ENCODE measurements around the gene S100A11. TPM values are rescaled to one million over a fixed set of nuclear protein-coding genes. Genes with fewer than 3 reads are reported as not detected.

Gene S100A11
- total and polyA plus RNA-seq, 9 donors = 97.6 to 303 (median 191) TPM

DNA sequence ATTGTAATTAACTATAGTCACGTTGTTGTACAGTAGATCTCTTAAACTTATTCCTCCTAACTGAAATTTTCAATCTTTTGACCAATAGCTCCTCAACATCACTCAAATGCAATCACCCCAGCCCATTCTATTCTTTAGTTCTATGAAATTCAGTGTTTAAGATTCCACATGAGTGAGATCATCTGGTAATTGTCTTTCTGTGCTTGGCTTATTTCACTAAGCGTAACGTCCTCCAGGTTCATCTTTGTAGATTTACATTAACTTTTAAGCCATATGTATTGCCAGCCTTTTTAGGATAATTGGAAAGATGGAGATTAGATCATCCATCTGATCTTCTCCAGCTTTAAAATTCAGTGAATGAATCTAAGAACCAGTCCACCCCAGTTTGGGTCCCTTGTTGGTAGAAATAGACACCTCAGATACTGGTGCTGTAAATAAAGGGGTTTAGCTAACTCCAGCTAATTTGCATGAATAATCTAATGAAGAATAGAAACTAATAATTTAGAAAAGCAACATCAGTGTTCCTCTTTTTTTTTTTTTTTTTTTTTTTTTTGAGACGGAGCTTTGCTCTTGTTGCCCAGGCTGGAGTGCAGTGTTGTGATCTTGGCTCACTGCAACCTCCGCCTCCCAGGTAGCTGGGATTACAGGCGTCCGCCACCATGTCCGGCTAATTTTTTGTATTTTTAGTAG, 50.2 kb downstream of the S100A11 start:
- no peak overlapping the region for H3K27ac ChIP-seq (ENCODE audit: low read length)
- no peak overlapping the region for H3K4me3 ChIP-seq (ENCODE audit: low read length)
- H3K27me3 ChIP-seq (ENCODE audit: control insufficient read depth, insufficient read depth, low read length) = no peaks in the 10 kb centered on the region
- no CpG with 5 or more reads among the region's 8 CpGs for WGBS (ENCODE audit: insufficient coverage)
- H3K9me3 ChIP-seq (replicated peaks; ENCODE audit: control insufficient read depth, low read depth, low read length) = no peaks in the 10 kb centered on the region
- H3K36me3 ChIP-seq (ENCODE audit: control insufficient read depth, insufficient read depth, low read length) = peaks cover 34% of the 10 kb centered on the region
- peaks cover 24% of the 10 kb centered on the region for H3K4me1 ChIP-seq (ENCODE audit: control insufficient read depth, insufficient read depth, low read length)
- DNase-seq = no peak

DNA sequence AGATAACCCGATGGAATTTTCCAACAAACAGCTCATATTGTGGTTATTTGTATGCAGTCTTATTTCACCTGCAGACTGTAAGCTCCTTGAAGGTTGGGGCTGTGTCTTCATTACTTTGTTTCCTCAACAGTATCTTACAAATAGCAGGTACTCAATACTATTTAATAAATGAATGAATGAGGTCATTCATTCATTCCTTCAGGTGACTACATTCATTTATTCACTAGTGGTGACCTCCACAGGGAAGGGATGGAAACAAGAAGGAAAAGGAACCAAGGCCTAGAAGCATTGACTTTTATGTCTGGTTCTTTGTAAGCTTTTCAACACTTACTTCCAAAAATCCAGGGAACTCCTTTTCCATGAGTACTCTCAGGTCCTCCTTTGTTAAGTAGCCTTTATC, 51.0 kb downstream of the S100A11 start:
- H3K36me3 ChIP-seq (ENCODE audit: control insufficient read depth, insufficient read depth, low read length) = peaks cover 40% of the 10 kb centered on the region

DNA sequence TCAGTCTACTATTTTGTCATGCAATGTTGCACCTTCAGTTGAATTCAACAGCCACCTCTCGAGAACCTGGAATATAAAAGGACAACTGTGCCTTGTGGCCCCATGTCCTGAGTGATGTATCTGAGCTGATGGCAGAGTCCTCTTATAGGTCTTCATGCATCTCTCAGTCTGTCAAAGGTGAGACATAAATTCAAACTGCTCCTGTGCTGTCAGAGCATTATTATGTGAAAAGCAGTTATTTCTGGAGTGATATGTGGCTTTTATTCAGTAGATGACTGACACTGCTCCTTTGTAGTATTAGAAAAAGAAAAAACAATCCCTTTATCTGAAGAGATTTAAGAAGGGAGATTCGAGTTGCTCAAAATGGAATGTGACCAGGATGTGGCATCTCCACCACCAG, 51.5 kb downstream of the S100A11 start:
- H3K9me3 ChIP-seq (replicated peaks; ENCODE audit: control insufficient read depth, low read depth, low read length) = no peaks in the 10 kb centered on the region
- no peak overlapping the region for H3K4me3 ChIP-seq (ENCODE audit: low read length)
- peaks cover 23% of the 10 kb centered on the region for H3K4me1 ChIP-seq (ENCODE audit: control insufficient read depth, insufficient read depth, low read length)
- no peak for DNase-seq
- H3K27me3 ChIP-seq (ENCODE audit: control insufficient read depth, insufficient read depth, low read length) = no peaks in the 10 kb centered on the region
- WGBS (ENCODE audit: insufficient coverage) = no CpG with 5 or more reads among the region's 2 CpGs
- H3K36me3 ChIP-seq (ENCODE audit: control insufficient read depth, insufficient read depth, low read length) = peaks cover 40% of the 10 kb centered on the region
- no peak overlapping the region for H3K27ac ChIP-seq (ENCODE audit: low read length)

More for the DNA sequence above, 51.0 kb downstream of the S100A11 start:
- H3K4me3 ChIP-seq (ENCODE audit: low read length) = no peak overlapping the region
- no peaks in the 10 kb centered on the region for H3K27me3 ChIP-seq (ENCODE audit: control insufficient read depth, insufficient read depth, low read length)
- no CpG with 5 or more reads among the region's 1 CpG for WGBS (ENCODE audit: insufficient coverage)
- H3K4me1 ChIP-seq (ENCODE audit: control insufficient read depth, insufficient read depth, low read length) = peaks cover 24% of the 10 kb centered on the region
- no peak overlapping the region for H3K27ac ChIP-seq (ENCODE audit: low read length)
- no peak for DNase-seq
- H3K9me3 ChIP-seq (replicated peaks; ENCODE audit: control insufficient read depth, low read depth, low read length) = no peaks in the 10 kb centered on the region

DNA sequence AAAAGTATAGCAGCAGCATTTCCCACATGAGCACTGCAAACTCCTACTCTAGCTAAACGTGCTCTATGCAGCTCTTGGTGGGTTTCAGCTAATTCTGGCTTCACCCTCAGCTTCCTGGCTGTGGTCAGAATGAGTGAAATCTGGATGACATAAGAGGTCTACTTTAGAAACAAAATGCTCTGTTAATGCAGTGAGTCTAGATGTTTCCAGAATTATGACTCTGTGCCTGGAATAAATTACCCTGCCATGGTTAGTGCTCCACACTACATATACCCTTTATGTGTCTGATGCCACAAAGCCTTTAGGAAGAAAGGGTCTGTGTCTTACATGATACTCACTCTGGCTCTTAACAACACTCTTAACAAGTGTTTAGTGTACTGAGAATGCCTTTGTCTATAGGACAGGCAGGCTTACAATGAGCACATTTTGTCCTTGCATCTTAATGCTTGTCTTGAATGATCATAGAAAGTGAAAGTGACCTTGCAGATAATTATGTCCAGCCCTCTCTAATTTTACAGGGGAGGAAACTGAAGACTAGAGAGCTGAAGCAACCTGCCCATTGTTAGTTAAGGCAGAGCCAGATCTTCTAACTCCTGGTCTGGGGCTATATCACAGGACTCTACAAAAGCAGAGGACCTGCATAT, 52.4 kb downstream of the S100A11 start:
- H3K27me3 ChIP-seq (ENCODE audit: control insufficient read depth, insufficient read depth, low read length) = no peaks in the 10 kb centered on the region
- H3K27ac ChIP-seq (ENCODE audit: low read length) = no peak overlapping the region
- H3K36me3 ChIP-seq (ENCODE audit: control insufficient read depth, insufficient read depth, low read length) = peaks cover 40% of the 10 kb centered on the region
- H3K9me3 ChIP-seq (replicated peaks; ENCODE audit: control insufficient read depth, low read depth, low read length) = no peaks in the 10 kb centered on the region
- peaks cover 17% of the 10 kb centered on the region for H3K4me1 ChIP-seq (ENCODE audit: control insufficient read depth, insufficient read depth, low read length)
- WGBS (ENCODE audit: insufficient coverage) = no CpG with 5 or more reads among the region's 1 CpG
- DNase-seq = no peak
- no peak overlapping the region for H3K4me3 ChIP-seq (ENCODE audit: low read length)

Other genes starting within 250 kb of the S100A11 start
- gene TDRKH, start 246.5 kb downstream of the S100A11 start, total RNA-seq = 3.1 TPM
- gene TDRKH, start 246.5 kb downstream of the S100A11 start, polyA plus RNA-seq (ENCODE audit: insufficient read depth in 1 of 8, insufficient read length in 8 of 8, low replicate concordance in 1 of 8) = 1 to 10 TPM; 3.4 to 3.9 (median 3.6) TPM
- 0.22 TPM for gene LINGO4, start 231.6 kb downstream of the S100A11 start, total RNA-seq
- under 1 TPM; 0.09 to 0.42 (median 0.25) TPM for gene LINGO4, start 231.6 kb downstream of the S100A11 start, polyA plus RNA-seq (ENCODE audit: insufficient read depth in 1 of 8, insufficient read length in 8 of 8, low replicate concordance in 1 of 8)
- gene RORC, start 205.2 kb downstream of the S100A11 start, total RNA-seq = 8.6 TPM
- gene RORC, start 205.2 kb downstream of the S100A11 start, polyA plus RNA-seq (ENCODE audit: insufficient read depth in 1 of 8, insufficient read length in 8 of 8, low replicate concordance in 1 of 8) = 1 to 10 TPM; 2.5 to 8.8 (median 6.6) TPM
- not detected for gene C2CD4D, start 197.2 kb downstream of the S100A11 start, total RNA-seq
- gene C2CD4D, start 197.2 kb downstream of the S100A11 start, polyA plus RNA-seq (ENCODE audit: insufficient read depth in 1 of 8, insufficient read length in 8 of 8, low replicate concordance in 1 of 8) = under 1 TPM in 7 of 8 donors, not detected in 1; 0.07 to 0.27 (median 0.18) TPM
- gene THEM5, start 183.3 kb downstream of the S100A11 start, total RNA-seq = not detected
- 1 to 10 TPM in 1 of 8 donors, under 1 TPM in 7; 0.14 to 1.7 (median 0.42) TPM for gene THEM5, start 183.3 kb downstream of the S100A11 start, polyA plus RNA-seq (ENCODE audit: insufficient read depth in 1 of 8, insufficient read length in 8 of 8, low replicate concordance in 1 of 8)
- 10.8 TPM for gene THEM4, start 127.5 kb downstream of the S100A11 start, total RNA-seq
- 10 to 100 TPM in 7 of 8 donors, 1 to 10 TPM in 1; 9.5 to 19.0 (median 11.4) TPM for gene THEM4, start 127.5 kb downstream of the S100A11 start, polyA plus RNA-seq (ENCODE audit: insufficient read depth in 1 of 8, insufficient read length in 8 of 8, low replicate concordance in 1 of 8)
- 98.6 TPM for gene S100A10, start 43.1 kb downstream of the S100A11 start, total RNA-seq
- 100 to 1,000 TPM; 178 to 407 (median 227) TPM for gene S100A10, start 43.1 kb downstream of the S100A11 start, polyA plus RNA-seq (ENCODE audit: insufficient read depth in 1 of 8, insufficient read length in 8 of 8, low replicate concordance in 1 of 8)
- gene TCHHL1, start 52.1 kb upstream of the S100A11 start, total RNA-seq = not detected
- not detected for gene TCHHL1, start 52.1 kb upstream of the S100A11 start, polyA plus RNA-seq (ENCODE audit: insufficient read depth in 1 of 8, insufficient read length in 8 of 8, low replicate concordance in 1 of 8)
- gene TCHH, start 78.4 kb upstream of the S100A11 start, total RNA-seq = under 0.01 TPM
- gene TCHH, start 78.4 kb upstream of the S100A11 start, polyA plus RNA-seq (ENCODE audit: insufficient read depth in 1 of 8, insufficient read length in 8 of 8, low replicate concordance in 1 of 8) = under 1 TPM in 5 of 8 donors, not detected in 3; 0.03 to 0.05 (median 0.04) TPM
- gene RPTN, start 122.2 kb upstream of the S100A11 start, total RNA-seq = not detected
- not detected for gene RPTN, start 122.2 kb upstream of the S100A11 start, polyA plus RNA-seq (ENCODE audit: insufficient read depth in 1 of 8, insufficient read length in 8 of 8, low replicate concordance in 1 of 8)
- not detected for gene HRNR, start 187.2 kb upstream of the S100A11 start, total RNA-seq
- under 1 TPM; 0.03 to 0.49 (median 0.17) TPM for gene HRNR, start 187.2 kb upstream of the S100A11 start, polyA plus RNA-seq (ENCODE audit: insufficient read depth in 1 of 8, insufficient read length in 8 of 8, low replicate concordance in 1 of 8)

All from muscle of leg (tissue), 11 donors.